SU-DHL-6 (cell line): ENCODE results near the gene MYOC.

Source experiments
- CTCF ChIP-seq: fragments of 200-600 bp; sonication (generic); IDR thresholded peaks from one replicate; pipeline ENCODE4 v1.5.1; 2017; ENCODE audit warnings: antibody characterized with exemption, mild to moderate bottlenecking, low read length, moderate library complexity; ENCODE audit not compliant: insufficient read depth, poor library complexity, severe bottlenecking
- EZH2phosphoT487 ChIP-seq: fragments of 200-600 bp; sonication (generic), shearing (Covaris generic); conservative IDR thresholded peaks from 2 replicates; pipeline ENCODE4 v1.6.1; 2018; ENCODE audit warnings: mild to moderate bottlenecking, antibody characterized with exemption, low read length, moderate library complexity, mixed read lengths

GRCh38 chr1:171663036-171663853 lies 10.8 kb upstream of the MYOC start:
- TF ChIP-seq CTCF (no peak), EZH2phosphoT487 (no peak)
